Stimulated activated CD4-positive, alpha-beta T cell treated with anti-CD3 and anti-CD28 coated beads, Interleukin-15, amount 100 ng/mL, for 1 hour (primary cell): ENCODE results near the gene THSD4.
"Not testable (repeated sequence)": the region's sequence is repeated elsewhere in the genome, so short reads cannot be mapped to it uniquely, and the experiment has no call there.

Source experiments
- DNase-seq, 2 donors: peaks; one replicate each; pipeline ENCODE4 v3.0.0-alpha.2; 2020; ENCODE audit warnings: low read depth in 1 of 2, low spot score in 1 of 2

The THSD4 gene

DNA sequence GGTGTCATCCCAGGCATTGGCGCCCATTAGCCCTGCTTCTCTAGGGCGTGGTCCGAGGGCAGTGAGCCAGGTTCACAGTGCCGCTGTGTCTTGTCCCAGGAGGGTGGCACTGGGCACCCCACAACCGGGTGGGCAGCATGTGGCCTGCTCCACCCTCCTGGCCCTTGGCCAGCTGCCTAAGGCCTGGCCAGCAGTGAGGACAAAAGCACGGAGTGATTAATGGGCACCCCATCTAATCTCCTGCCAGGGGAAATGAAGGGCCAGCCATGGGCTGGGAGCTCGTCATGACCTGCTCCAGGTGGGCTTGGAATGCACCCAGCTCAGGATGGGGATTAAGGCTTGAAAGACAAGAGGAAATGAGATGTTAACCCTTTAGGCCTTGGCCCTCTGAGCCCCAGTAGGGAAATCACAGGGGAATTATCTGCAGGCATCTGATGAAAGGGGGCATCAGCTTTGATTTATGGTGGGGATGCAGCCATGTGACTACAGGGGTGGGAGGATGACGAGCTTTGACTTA is 5.2 kb downstream of the THSD4 start:
- DNase-seq, result no peak

DNA sequence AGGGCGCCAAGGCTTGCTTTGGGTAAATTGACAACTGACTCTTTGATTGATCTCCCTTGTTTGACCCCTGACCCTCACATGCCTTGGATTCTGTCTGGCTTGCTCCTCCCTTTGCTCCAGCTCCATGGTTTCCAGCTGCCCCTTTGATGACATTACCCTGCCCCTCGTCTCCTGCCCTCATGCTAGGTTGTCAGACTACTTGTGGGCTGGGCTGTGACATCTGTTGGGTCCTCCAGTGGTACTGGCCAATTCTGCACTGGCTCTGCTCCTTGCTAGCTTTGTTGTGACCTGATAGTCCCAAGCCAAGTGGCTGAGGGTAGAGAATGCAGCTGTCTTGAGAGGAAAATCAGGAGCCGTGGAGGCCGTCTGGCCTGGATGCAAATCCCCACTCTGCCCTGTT is 6.2 kb downstream of the THSD4 start:
- no peak for DNase-seq

DNA sequence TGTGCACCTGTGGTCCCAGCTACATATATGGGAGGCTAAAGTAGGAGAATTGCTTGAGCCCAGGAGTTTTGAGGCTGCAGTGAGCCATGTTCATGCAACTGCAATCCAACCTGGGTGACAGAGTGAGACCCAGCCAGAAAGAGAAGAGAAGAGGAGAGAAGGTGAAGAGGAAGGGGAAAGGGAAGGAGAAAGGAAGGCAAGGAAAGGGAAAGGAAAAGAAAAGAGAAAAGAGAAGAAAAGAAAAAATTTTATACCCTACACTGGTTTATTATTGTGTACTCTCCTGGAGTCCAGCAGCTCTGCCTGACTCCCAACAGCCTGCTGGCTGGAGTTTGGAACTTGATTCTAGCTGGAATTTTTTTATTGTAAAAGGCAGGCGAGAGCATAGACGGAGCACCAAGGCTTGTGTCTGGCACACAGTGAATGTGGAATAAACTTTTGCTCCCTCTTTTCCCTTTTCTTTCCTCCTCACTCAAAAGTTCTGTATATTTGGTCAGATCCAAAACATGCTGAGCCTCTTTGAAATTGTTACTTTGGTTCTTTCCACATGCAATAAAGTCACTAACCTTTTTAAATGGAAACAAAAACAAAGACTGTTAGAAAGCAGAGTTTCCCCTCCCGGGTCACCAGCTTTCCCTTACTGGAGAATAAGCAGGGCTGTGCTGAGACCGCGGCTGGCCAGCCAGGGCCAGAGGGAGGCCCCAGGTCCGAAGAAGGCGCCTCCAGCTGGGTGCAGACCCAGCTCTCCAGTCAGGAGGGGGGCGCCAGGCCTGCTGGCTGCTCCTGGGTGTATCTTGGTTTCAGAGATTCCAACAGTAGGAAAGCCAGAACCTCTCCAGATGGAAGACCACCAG is 9.9 kb downstream of the THSD4 start:
- no peak for DNase-seq

DNA sequence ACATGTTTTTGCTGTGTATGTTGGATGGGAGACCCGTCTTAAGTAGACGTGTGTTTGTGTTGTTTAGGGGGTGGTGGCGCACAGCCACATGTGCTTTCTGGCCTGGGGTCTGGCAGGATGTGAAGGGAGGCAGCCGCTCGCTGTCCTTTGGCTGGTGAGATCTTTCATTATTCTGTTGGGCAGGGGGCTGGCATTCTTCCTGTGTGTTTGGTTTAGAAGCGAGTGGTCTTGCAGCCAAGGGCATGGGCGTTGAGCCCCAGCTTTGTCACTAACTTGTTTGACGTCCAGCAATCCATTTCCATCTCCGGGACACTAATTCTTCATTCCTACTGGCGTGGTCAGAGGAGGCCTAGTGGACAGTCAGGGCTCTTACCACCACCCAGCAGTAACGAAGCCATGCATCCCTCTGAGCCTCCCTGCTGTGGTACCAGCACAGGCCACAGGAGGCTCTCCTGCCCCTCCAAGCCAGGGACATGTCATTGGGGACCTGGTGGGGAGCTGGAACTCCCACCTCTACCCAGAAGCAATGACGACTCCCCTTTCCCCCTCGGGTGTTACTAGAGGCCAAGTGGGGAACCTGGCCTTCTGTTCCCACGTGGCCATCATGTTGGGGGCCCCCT is 10.7 kb downstream of the THSD4 start:
- no peak for DNase-seq

DNA sequence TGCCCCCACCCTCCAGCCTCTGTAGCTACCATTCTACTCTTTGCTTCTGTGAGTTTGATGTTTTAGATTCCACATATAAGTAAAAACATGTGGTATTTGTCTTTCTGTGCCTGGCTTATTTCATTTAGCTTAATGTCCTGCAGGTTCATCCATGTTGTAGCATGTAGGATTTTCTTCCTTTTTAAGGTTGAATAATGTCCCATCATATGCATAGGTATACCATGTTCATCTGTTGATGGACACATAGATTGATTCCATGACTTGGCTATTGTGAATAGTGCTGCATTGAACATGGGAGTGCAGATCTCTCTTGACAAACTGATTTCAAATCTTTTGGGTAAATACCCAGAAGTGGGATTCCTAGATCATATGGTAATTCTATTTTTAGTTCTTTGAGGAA is 11.8 kb downstream of the THSD4 start:
- no peak for DNase-seq

DNA sequence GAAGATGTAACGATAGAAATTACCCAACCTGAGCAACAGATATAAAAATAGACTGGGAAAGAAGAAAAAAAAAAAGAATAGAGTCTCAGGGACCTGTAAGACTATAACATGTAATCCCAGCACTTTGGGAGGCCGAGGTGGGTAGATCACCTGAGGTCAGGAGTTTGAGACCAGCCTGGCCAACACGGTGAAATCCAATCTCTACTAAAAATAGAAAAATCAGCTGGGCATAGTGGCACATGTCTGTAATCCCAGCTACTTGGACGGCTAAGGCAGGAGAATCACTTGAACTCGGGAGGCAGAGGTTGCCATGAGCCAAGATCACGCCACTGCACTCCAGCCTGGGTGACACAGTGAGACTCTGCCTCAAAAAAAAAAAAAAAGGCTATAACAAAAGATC is 12.9 kb downstream of the THSD4 start:
- not testable (repeated sequence) for DNase-seq

DNA sequence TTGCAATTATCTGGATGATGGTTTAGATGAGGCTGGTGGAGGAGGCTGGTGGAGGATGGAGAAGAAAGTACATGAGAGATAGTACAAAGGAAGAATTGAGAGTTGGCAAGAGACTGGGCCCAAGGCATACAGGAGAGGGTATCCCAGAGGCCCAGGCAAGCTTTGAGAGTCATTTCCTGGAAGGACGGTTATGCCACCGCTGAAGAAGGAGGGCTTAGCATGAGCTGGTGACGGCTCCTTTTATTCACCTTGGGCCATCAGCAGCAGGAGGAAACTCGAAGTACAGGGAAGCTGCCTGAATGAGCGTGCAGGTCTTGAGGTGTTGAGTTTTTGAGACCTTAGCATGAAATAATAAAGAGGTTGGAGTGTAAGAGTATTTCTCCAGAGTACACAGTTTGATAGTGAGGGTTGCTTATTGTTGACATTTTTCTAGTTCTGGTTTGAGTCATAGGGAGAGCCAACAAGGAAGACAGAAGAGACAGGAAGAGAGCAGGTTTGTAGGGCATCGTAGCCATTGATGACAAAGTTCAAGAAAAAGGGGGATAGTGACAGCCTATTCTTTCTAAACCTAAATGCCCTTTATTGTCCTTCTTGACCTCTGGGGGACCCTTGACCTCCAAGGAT is 13.8 kb downstream of the THSD4 start:
- DNase-seq, result no peak

DNA sequence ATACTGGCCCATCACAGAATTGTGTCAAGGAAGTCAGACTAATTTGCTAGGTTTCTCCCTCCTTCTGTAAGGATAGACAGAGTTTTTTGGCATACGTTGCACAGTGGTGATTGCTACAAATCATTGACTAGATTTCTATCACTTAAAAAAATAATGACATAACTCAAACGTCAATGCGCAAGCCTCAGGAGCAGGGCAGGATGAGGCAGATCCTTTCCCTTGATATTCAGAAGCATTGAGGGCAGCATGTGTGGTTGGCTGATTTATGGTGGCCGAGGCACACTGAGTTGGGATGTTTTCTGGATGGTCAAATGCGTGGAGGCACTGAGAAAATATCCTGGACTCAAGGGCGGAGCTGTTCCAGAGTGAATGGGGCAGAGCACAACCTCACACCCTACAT is 14.4 kb downstream of the THSD4 start:
- DNase-seq, result no peak

DNA sequence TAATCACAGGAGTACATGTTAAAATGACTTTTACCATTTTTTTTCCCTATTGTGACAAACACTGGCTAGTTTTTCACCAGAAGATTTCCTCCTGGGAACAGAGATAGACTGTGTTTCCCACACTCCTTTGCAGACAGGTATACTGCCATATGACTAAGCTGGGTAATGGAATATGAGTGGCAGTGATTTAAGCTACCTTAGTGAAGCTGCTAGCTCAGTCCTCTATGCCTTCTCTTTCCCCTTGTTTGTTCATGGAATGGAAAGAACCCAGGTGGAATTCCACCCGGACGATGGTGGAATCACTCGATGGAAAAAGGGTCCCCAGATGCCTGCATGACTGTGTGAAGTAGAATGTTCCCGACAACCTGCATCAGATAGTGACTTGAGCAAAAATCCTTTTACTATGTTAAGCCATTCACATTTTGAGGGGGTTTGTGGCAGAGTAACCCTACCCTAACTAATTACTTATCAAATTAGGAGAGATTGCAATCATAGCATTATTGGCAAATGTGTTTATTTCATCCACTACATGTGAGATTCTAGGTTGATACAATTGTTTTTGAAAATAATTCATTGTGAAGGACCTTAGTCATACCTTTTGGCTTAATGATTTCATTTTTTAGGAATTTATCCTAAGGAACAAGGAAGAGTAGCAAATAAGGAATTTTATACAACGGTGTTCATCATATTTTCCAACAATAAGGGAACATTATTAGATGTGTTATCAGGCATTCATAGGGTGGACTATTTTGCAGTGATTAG is 16.5 kb downstream of the THSD4 start:
- DNase-seq, result no peak

DNA sequence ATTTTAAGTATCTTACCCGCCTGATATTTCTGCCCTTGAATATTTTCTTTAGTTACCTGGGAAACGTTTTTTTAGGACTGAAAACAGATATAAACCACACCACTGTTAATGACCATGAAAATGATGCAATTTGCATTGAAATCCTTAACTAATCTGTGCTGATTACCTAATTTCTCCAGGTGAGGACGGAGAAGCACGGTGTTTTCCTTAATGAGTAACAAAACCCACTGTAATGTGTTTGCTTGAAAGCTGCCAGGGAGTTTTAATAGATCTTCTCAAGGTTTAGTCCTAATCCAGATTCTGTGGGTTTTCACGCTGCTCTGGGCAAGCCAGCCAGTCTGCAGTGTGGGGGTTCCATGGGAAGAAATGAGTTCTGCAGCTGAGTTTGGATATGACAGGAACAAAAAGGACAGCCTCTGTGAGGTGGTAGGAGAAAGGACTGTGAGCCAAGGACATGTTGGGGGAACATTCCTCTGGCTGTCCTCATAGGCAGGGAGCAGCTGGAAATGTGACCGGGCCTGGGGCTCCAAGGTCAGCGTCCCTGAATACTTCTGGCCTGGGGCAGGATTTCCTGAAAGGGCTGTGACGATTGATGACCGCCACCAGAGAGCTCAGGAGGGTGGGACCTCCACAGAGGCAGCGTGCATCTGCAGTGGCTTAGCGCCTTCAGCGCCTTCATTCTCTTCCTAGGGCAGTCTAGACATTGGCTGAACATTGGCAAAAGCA is 18.6 kb downstream of the THSD4 start:
- no peak for DNase-seq

DNA sequence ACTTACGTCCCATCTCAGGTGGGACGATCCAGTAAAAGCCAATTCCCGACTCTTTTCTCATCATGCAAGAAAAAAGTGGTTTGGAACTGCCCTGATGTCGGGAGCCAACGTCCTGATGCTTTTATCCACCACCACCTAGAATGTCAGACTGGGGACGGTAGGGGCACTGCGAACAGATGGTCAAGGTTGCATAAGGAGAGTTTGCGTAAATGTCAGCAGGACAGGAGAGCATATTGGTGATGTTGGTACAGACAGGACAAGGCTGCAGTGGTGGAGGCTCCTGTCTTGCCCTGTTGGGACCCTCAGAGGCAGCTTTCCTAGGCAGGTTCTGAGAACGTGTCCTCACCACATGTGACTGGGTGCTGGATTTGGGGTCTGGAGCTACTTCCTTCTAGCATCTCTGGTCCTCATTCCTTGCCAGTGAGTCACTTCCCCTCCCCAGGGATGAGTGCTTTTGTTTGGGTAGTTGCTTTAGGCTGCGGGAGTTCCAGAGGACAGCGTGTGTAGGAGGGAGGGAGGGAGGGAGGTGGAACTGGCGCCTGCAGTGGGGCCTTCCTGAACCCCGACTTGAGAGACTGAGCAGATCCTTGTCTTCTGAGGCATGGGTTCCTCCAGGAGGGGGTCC is 21.0 kb downstream of the THSD4 start:
- no peak for DNase-seq

DNA sequence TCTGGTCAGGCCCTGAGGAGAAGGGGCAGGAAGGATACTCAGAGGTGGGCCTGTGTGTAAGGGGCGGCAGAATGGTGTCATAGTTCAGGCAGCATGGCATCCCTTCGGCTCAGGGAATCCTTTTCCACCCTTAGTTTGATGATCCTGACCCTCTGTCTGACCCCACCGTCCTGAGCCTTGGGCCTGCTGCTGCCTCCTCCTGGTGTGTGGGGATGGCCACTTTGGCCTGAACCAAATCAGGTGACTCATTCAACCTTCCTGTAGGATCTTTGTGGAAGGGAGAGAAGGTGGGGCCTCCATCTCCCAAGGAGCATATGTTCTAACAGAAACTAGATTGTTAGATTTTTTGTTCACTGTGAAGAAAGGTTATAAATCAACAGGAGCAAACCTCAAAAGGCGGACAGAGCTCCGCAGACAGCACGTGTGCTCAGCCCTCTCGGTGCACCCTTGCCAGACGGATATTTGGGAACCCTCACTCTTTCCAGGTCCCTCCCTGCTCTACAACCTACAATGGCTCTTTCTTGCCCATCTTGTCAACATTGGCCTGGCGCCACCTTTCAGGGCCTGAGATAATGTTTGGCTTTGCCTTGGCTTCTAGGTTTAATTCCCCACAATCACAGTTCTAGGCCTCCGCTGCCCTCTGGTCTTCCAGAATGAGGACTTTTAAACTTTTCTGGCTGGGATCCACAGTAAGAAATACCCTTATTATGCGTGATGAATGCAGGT is 21.7 kb downstream of the THSD4 start:
- no peak for DNase-seq

DNA sequence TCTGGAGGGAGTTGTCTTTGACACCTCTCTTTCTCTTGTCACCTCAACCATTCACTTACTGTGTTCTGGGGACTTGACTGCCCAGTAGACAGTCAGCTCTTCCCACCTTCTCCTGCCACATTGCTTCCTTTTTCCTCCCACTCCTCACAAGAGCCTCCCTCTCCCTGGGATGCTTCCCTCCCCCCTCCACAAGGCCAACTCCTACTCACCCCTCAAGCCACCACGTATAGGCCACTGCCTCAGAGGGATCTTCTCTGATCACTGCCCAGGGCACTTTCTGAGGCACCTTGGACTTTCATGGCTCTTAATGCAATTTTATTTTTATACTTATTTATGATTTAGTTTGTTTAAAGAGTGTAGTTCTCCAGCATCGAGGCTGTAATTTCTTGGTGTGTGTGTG is 23.2 kb downstream of the THSD4 start:
- DNase-seq, result no peak

DNA sequence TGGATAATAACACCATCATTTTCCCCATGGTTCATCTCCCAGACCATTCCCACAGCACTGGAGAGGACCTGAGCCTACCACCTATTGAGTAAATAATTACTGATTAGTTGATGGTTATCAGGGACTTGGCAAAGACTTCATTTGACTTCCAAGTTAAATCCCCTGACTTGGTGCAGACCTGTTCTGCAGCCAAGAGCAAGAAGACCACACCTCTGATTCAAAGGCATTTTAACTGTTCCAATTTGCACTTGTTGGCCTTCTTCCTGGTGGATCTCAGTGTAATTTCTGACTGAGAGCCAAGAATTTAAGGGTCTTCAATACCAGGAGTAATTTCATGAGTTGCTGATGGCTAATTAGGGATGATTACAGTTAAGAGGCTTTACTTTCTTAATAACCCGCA is 24.0 kb downstream of the THSD4 start:
- DNase-seq, result no peak

DNA sequence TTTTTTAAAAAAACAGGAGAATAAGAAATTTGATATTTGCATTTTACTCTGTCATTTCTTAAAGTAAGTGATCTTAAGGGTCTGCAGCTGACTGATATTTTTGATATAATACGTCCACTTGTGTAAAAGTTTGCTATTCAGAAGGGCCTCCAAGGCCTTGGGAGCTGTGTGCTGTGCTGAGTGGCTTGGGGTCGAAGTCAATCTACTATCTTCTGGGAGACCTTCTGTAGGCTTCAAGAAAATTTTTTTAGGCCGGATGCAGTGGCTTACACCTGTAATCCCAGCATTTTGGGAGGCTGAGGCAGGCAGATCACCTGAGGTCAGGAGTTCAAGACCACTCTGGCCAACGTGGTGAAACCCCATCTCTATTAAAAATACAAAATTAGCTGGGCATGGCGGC is 26.3 kb downstream of the THSD4 start:
- DNase-seq, result no peak

DNA sequence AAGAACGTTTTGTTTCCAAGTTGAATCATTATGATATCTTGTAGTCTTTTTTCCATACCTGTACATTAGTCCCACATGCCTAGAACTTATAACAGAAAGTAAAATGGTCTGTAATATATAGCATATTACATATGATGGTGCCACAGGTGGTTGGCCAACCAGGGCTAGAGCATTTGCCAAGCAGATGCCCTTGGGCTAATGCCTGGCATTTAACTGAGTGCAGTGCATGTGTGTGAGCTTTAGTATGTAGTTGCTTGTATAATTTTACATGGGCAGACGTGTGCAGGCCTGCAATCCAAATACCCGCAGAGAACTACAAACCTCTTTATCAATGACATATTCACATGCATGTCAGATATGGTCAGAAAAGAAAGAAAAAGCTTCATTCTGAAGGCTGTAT is 27.5 kb downstream of the THSD4 start:
- no peak for DNase-seq

DNA sequence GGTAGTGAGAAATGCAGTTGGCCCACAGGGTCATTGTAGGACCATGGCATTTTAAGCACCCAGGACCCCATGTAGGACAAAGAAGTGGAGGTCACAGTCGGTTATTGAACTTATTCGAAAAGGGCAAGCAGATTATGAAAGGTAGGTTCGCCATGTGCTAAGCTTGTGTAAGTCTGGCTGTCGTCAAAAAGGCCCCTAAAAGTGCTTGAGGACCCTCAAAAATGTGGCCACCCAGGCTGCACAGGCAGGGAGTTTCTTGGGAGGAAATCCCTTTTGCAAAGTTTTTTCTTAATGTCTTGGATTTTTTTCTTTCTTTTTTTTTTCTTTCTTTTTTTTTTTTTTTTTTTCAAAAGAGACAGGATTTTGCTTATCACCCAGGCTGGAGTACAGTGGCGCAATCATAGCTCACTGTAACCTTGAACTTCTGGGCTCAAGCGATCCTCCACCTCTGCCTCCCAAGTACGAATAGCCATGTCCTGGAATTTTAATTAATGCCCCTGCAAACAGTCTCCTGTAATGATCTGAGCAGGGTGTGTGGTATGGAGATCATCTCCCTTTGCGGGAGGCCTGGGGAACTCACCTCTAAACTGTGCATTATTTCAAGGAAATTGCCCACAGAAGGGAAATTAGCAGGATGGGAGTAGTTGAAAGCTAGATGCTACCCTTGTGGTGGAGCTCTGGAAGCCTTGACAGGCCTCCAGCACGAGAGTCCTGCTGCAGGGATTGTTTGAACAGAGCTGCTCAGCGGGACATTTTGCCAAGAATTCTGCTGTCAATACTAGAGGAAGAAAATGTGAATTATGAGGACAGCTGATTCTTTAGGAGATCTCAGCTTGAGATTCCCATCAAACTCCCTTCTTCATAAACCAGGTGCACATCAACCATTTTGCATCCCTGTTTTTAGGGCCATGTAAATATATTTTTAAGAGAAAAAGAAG is 28.4 kb downstream of the THSD4 start:
- DNase-seq, result no peak

DNA sequence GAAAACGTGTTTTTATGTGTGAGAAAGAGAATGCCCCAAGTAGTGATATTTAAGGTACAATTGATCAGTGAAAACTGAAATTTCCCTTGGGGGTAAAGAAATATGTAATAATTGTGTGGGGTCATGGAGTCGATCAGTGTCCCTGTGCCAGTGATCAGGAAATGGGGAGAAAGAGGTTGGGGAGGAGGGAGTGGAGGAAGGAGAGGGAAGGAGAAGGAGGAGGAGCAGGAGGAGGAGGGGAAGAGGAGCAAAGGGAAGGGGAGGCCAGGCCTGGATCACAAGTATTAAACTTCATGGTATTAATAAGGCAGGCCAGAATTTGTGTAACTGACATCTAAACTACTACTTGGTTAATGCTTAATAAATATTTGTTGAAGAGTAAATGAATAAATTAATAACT is 30.4 kb downstream of the THSD4 start:
- no peak for DNase-seq

DNA sequence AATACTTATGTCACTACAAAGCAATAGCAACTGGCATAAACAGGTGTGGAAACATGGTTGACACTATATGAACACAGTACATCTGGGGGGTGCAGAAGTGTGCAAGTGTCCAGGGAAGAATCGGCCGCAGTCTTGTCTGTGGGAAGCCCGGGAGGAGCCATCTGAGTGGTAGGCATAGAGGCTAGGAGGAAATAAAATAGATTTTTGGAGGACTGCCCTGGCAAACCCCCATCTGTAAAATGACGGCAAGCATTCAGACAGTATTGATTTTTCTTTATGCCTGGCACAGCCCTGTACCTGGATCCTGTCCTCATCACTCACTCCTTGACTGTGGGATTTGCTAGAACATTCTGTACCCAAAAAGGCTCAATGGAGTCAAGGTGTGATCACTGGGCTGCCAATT is 31.3 kb downstream of the THSD4 start:
- no peak for DNase-seq
